ENCODE data around the gene NR2C2.

NR2C2 gene

GRCh38 chr3:14913071-14913925 is 34.1 kb upstream of the NR2C2 start:
- no peak for TF ChIP-seq CTCF (IDR thresholded peaks at IDR 0.05; ENCODE audit: low read depth, low read length, missing control alignments)
- Histone ChIP-seq H3K27ac (no peak overlapping the region), H3K27me3 (replicated peaks) (no peaks in the 10 kb centered on the region), H3K36me3 (replicated peaks) (no peaks in the 10 kb centered on the region), H3K4me3 (ENCODE audit: low read depth, low read length) (no peak overlapping the region)
- no peak for DNase-seq
- in situ Hi-C loops (cut with HindIII; ENCODE audit: low pct_ligation_motif_present, low sequenced_read_pairs): no loop called here

- Histone ChIP-seq H3K27me3 (replicated peaks) (no peaks in the 10 kb centered on the region), H3K36me3 (replicated peaks) (no peaks in the 10 kb centered on the region), H3K4me3 (ENCODE audit: low read depth, low read length) (no peak overlapping the region), H3K27ac (no peak overlapping the region)
- DNase-seq: no peak
- in situ Hi-C loops (cut with HindIII; ENCODE audit: low pct_ligation_motif_present, low sequenced_read_pairs): no loop called here
- peak; percentile 7 for TF ChIP-seq CTCF (IDR thresholded peaks at IDR 0.05; ENCODE audit: low read depth, low read length, missing control alignments)
These were observed 33.2 kb upstream of the NR2C2 start for GRCh38 chr3:14913926-14914778.

GRCh38 chr3:14914779-14915117 is 32.6 kb upstream of the NR2C2 start:
- no peak overlapping the region for H3K27ac ChIP-seq
- no peak for TF ChIP-seq CTCF (IDR thresholded peaks at IDR 0.05; ENCODE audit: low read depth, low read length, missing control alignments)
- no peaks in the 10 kb centered on the region for H3K36me3 ChIP-seq (replicated peaks)
- in situ Hi-C loops (cut with HindIII; ENCODE audit: low pct_ligation_motif_present, low sequenced_read_pairs): no loop called here
- H3K4me3 ChIP-seq (ENCODE audit: low read depth, low read length): no peak overlapping the region
- no peak for DNase-seq
- no peaks in the 10 kb centered on the region for H3K27me3 ChIP-seq (replicated peaks)

- H3K27me3 ChIP-seq (replicated peaks): no peaks in the 10 kb centered on the region
- no peaks in the 10 kb centered on the region for H3K36me3 ChIP-seq (replicated peaks)
- peak; percentile 29 for TF ChIP-seq CTCF (IDR thresholded peaks at IDR 0.05; ENCODE audit: low read depth, low read length, missing control alignments)
- no peak overlapping the region for H3K4me3 ChIP-seq (ENCODE audit: low read depth, low read length)
- H3K27ac ChIP-seq: no peak overlapping the region
- no peak for DNase-seq
- in situ Hi-C loops (cut with HindIII; ENCODE audit: low pct_ligation_motif_present, low sequenced_read_pairs): no loop called here
These were observed 31.7 kb upstream of the NR2C2 start for GRCh38 chr3:14915636-14916222.

- in situ Hi-C loops (cut with HindIII; ENCODE audit: low pct_ligation_motif_present, low sequenced_read_pairs): no loop called here
- H3K4me3 ChIP-seq (ENCODE audit: low read depth, low read length): no peak overlapping the region
- no peaks in the 10 kb centered on the region for H3K36me3 ChIP-seq (replicated peaks)
- no peak for TF ChIP-seq CTCF (IDR thresholded peaks at IDR 0.05; ENCODE audit: low read depth, low read length, missing control alignments)
- no peak for DNase-seq
- no peak overlapping the region for H3K27ac ChIP-seq
- H3K27me3 ChIP-seq (replicated peaks): no peaks in the 10 kb centered on the region
These were observed 29.0 kb upstream of the NR2C2 start for GRCh38 chr3:14918356-14918860.
